ENCODE measurements around the gene CFAP119.
"Not testable (repeated sequence)": the region's sequence is repeated elsewhere in the genome, so short reads cannot be mapped to it uniquely, and the experiment has no call there.

The CFAP119 gene

DNA sequence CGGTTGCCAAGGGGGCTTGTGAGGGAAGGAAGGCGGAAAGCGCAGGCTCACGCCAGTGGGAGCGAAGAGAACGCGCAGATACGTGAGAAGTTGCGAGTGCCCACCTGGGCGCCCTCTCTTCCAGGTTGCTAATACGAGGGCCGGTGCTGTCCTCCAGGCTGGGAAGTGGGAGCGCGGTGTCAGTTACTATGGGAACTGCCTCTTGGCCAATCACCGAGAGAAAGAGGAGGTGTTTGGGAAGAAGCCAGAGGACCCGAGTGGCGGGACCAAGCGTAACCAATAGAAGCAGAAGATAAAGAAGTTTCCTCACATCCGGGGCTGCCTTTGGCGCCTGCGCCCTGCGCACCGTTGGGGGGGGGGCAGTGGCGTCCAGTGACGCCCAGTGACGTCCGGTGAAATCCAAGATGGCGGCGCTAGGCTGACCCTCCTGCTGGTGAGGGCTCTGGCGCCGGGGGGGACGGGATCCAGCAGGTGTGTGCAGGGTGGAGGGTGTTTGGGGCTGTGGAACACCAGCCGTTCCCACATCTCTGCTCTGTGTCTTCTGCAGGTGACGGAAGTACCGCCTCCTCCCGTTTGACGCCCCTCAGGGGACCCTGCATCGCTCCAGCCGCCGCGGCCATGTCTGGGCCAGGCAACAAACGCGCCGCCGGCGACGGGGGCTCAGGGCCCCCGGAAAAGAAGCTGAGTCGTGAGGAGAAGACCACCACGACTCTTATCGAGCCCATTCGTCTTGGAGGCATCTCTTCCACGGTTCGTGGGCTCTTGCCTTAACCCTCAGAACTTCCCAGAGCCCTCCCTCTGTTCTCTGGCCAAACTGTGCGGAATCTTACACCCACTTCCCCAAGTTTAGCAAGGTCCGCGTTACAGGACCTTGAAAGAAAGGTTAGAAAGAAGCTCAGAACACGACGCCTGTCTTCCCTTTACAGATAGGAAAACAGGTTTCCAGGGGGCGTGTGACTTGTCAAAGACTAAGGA is at the start of gene CFAP119, which contains the start of gene RNF40:
CFAP119 (minus strand) TSS at position 135 of the 975 bp plus-strand sequence. CDS start 314 bp downstream, outside the sequence.
RNF40 (plus strand) TSS at position 395 of the 975 bp plus-strand sequence; CDS start at position 619, 224 bp downstream.
- DNase-seq (ENCODE audit: low read depth) = peak; percentile 85

DNA sequence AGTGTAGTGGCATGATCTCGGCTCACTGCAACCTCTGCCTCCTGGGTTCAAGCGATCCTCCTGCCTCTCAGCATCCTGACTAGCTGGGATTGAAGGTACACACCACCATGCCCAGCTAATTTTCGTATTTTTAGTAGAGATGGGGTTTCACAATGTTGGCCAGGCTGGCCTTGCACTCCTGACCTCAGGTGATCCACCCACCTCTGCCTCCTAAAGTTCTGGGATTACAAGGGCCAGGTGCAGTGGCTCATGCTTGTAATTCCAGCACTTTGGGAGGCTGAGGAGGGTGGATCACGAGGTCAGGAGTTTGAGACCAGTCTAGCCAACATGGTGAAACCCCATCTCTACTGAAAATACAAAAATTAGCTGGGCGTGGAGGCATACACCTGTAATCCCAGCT is 47.8 kb upstream of the CFAP119 start:
- DNase-seq (ENCODE audit: low read depth) = not testable (repeated sequence)

DNA sequence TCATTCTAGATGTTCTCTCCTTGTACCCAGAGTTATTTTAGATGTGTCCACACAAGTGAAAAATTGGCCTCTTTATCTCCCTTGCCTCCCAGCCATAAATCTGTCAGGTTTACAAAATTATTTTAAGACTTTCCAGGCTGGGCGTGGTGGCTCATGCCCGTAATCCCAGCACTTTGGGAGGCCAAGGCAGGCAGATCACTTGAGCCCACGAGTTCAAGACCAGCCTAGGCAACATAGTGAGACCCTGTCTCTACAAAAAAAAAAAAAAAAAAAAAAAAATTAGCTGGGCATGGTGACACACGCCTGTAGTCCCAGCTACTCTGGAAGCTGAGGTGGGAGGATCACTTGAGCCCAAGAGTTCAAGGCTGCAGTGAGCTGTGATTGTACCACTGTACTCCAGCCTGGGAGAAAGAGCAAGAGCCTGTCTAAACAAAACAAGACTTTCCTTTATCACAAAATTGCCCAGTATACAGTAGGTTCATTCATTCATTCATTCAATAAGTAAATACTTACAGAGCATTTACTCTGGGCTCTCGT is 47.1 kb upstream of the CFAP119 start:
- DNase-seq (ENCODE audit: low read depth) = not testable (repeated sequence)

DNA sequence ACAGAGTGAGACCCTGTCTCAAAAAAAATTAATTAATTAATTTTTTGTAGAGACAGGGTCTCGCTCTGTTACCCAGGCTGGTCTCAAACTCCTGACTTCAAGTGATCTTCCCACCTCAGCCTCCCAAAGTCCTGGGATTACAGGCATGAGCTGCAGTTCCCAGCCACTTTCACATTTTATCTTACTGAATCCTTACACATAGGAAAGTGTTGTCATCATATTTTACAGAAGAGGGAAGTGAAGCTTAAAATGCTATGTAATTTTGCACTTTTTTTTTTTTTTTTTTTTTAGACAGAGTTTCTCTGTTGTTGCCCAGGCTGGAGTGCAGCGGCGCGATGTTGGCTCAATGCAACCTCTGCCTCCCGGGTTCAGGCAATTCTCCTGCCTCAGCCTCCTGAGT is 46.3 kb upstream of the CFAP119 start:
- no peak for DNase-seq (ENCODE audit: low read depth)

DNA sequence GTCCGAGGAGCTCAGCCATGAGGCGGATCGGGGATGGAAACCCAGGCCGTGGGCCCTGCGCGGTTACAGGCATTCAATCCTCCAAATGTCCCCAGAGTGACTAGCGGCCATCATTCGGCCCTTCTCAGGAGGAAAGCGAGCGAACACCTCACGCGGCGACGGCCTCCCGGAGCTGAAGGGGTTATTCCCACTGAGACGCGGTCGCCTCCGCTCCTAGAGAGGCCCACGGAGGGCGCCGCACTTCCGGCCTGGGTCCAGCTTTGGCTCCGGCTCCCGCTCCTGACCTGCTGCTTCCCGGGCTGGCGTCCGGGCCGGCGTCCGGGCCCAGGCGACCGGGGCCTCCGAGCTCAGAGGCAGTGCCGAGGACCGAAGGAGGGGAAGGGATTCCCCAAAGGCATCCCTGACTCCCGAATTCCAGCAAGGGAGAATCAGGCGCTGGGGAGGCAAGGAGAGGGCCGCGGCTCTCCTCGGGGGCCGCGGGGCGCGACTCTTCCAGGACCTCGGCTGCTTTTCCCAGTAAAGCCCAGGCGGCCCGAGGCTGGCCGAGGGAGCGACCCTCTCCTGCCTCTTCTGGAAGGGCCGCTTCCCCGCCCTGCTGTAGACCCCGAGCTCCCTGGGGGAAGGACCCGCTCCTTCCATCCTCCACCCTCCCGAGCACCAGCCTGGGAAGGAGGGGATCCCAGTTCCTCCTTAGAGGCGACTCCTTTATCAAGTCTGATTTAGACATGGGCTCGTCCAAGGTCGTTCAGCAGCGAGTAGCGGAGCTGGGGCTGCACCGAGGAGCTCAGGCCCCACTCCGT is 43.7 kb upstream of the CFAP119 start:
- DNase-seq (ENCODE audit: low read depth) = peak; percentile 45

DNA sequence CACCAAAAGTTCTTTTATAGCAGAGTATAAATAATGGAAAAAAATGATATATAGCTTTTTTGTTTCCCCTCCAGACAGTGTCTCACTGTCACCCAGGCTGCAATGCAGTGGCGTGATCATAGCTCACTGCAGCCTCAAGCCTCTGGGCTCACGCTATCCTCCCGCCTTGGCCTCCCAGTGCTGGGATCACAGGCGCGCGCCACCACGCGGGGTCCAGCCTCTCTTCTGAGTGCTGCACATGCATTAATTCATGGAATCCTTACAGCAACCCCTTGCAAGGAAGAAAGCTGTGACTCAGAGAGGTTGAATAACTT is 43.2 kb upstream of the CFAP119 start:
- DNase-seq (ENCODE audit: low read depth) = no peak

DNA sequence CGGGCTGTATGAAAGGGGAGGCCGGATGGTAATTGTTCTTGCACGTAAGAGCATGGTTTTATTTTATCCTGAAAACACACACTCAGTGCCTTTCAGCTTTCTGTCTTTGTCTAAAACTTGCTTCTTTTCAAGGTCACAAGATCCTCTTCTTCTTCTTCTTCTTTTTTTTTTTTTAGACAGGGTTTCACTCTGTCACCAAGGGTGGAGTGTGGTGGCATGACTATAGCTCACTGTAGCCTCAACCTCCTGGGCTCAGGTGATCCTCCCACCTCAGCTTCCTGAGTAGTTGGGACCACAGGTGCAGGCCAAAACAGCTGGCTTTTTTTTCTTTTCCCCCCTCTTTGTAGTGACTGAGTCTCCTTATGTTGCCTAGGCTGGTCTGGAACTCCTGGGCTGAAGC is 41.1 kb upstream of the CFAP119 start:
- DNase-seq (ENCODE audit: low read depth) = no peak

DNA sequence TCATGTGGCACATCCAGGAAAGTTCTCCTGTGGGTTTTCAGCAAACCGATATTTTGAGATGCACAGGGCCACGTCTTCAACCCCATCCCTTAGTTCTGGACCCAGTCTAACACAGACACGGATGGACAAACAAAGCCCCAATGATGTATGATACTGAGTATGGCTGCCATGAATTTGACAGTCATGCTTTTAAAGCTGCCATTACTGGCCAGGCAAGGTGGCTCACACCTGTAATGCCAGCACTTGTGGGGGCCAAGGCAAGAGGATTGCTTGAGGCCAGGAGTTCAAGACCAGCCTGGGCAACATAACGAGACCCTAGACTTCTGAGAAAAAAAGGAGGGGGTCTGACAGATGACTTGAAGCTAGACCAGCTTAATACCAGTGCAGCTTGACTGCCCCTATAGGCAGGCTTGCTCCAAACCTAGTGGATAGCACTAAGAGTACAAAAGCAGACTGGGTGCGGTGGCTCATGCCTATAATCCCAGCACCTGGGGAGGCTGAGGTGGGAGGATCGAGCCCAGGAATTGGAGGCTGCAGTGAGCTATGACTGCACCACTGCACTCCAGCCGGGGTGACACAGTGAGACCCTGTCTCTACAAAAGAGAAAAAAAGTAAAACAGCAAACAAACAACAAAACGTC is 35.9 kb upstream of the CFAP119 start:
- DNase-seq (ENCODE audit: low read depth) = no peak

DNA sequence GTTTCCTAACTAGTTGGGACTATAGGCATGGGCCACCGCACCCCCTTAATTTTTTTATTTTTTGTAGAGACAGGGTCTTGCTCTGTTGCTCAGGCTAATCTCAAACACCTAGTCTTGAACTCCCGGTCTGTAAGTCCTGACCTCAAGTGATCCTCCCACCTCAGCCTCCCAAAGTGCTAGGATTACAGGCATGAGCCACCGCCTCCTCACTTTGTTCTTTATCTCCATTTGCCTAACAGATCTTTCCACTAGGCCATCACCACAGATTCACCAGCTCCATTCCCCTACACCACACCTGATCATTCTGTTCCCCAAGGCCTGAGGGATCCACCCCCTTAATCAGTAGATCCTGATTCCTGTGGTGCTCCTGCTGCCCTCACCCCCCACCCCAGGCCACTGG is 32.8 kb upstream of the CFAP119 start:
- DNase-seq (ENCODE audit: low read depth) = no peak

DNA sequence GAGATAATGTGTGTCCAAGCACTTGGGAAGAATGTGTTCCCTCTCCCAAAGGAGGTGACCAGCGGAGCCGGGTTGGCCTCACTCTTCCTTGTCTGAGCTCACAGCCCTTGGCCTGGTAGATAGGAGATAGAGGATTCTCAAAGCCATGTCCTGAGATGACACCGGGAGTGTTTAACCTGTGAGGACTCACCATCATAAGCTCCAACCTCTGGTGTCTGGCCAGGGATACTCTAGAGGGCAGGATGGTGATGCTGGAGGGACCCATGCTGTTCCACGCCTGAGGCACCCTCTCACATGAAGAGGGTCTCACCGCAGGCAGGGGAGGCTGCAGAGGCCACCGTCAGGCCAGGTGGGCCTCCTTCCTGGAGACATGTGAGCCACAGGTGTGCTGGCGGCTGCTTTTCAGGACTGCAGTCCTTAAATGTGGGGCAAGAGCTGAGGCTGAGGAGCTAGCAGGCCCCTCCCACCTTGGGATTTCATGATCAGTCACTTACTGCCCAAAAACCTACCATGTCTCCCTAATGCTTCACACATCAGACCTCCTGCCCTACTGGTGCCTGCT is 31.7 kb upstream of the CFAP119 start:
- no peak for DNase-seq (ENCODE audit: low read depth)

DNA sequence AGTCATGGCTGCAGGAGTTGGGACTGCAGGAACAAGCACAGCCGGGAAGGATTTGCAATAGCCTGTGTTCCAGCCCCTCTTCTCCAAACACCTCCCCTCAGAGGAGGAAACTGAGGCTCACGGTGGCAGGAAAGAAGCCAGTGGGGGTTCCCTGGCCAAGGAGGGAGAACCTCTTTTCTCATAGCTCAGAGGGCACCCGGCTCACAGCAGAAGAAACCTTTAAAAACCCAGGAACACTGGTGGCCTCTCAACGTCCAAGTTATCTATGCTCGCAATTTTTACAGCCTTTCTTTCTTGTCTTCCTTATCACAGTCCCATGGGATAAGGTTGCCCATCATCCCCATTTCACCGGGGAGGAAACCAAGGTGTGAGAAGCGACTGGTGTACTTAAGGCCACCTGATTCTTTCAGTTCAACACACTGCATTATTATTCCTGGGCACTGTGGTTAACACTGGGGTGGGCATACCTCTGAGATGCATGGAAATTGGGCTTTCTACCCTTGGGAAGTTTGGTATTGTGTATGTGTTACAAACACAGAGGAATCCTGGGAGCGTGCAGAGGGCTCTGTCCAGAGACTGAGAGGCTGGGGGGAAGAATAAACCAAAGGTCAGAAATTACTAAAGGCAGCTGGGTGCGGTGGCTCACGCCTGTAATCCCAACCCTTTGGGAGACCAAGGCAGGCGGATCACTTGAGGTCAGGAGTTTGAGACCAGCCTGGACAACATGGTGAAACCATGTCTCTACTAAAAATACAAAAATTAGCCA is 25.9 kb upstream of the CFAP119 start:
- no peak for DNase-seq (ENCODE audit: low read depth)

DNA sequence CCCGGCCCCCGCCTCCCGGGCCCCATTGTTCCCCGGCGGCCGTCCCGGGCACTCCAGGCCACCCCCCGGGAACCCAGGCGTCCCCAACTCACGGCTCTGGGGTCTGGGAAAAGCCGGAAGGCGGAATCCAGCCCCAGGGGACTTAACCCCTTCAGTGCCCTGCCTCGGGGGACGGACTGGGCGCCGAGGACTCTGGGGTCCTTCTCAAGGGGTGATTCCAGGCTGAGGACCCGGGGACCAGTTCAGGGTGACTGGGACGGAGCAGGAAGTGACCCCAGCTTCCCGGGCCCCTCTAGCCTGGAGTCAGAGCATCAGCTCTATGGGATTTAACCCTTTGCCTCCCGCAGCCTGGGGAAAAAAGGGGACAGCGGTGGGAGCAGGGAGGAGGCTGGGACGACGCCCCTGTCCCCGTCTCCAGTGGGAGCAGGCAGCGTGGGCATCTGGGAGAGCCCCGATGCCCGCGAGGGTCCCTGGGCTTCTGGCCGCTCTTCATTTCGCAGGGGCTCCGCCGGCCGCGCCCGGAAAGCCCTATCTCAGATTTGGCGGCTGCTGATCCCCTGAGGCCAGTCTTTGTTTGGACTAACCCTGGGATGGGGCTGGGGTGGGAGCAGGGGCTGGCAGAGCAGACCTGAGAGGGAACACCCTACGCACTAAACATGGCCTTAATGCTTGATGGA is 25.2 kb upstream of the CFAP119 start, which contains the start of gene ZNF629:
ZNF629 (minus strand) TSS at position 270 of the 677 bp plus-strand sequence. CDS start 2,723 bp downstream, outside the sequence.
- DNase-seq (ENCODE audit: low read depth) = no peak

DNA sequence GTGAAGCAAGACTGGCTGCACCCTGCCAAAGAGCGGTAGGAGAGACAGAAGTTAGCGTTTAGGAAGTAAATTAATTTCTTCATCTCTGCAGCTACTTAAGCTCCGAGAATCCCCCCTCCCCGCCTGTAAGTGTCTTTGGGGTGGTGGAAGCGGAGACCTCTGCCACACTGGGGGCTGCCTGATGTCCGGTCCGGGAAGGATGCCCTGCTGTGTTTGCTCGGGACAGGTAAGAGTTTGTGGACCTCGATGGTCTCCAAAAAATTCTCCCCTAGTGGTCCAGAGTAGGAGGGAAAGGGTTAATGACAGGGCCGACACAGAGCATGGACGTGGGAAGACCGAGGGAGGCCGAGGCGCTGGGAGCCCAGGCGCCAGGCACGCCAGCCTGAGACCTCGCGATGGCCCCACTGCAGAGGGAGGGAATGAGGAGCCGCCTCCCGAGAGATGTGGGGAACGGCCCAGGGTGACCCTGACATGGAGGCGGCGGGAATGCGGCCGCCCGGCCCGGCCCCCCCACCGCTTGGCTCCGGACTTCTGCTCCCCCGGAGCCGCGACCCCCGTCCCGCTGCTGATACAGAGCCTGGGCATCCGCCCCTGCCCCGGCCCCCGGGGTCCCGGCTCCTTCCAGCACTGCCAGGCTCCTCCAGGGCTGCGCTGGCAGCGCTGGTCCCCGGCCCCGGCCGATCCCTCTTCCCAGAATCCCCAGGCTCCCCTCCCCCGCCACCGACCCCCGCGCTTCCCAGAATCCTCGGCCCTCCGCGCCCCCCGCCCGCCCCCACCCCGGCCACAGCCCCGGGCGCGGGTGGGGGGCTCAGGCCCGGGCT is 24.5 kb upstream of the CFAP119 start:
- DNase-seq (ENCODE audit: low read depth) = no peak

DNA sequence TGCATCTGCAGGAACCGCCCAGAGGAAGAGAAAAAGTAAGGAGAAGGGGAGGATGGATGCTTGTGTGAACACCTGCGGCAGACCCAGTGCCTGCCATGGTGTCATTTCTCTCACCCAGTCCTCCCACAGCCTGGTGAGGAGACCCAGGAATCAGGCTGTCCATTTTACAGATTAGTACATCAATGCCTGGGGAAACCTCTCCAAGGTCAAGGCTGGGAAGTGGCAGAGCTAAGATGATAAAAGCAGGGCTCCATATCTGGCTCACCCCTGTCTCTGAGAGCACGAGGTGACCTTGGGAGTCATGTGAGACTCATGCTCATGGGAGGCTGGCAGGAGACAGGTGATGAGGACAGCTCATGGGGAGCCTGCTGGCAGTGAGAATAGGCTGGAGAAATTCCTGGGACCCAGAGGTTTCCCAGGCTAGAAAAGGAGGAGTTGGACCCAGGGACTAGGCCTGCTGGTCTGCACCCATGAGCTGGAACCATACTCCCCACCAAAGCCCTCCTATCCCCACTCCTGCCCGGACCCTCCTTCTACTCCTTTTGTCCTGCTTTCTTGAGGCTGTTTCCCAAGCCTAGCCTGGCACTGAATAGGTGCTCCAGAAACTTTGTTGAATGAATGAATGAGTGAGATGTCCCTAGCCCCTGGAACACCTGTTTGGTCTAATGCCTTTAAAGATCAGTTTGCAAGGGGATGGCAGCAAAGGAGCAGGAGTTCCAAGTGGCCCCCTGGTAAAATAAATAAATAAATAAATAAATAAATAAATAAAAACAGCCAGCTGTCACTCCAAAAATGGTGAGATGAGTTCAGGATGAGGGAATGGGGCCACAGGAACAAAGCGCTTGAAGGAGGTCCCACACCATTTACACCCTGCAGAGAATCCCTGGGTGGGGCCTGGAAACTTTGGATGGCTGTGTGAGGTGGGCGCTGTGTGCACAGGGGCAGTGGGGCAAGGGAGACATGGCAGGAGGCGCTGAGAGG is 23.6 kb upstream of the CFAP119 start:
- no peak for DNase-seq (ENCODE audit: low read depth)

DNA sequence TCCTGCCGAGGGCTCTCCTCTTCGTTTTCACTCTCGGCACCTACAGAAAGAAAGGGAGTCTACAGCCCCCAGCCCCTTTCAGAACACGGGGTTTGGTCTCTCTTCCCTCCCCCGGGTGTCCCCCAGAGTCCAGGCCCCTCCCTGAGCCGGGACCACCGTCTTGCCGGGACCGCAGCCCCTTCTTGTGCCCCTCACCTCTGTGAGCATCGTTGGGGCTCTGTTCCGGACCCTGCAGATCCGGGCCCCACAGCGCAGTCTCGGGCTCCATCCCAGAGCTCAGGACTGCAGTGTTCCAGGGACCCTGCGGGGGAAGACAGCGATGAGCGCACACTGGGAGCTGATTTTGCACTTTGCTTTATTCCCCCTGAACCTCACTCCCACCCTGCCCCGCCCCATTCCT is 22.4 kb upstream of the CFAP119 start:
- DNase-seq (ENCODE audit: low read depth) = no peak

DNA sequence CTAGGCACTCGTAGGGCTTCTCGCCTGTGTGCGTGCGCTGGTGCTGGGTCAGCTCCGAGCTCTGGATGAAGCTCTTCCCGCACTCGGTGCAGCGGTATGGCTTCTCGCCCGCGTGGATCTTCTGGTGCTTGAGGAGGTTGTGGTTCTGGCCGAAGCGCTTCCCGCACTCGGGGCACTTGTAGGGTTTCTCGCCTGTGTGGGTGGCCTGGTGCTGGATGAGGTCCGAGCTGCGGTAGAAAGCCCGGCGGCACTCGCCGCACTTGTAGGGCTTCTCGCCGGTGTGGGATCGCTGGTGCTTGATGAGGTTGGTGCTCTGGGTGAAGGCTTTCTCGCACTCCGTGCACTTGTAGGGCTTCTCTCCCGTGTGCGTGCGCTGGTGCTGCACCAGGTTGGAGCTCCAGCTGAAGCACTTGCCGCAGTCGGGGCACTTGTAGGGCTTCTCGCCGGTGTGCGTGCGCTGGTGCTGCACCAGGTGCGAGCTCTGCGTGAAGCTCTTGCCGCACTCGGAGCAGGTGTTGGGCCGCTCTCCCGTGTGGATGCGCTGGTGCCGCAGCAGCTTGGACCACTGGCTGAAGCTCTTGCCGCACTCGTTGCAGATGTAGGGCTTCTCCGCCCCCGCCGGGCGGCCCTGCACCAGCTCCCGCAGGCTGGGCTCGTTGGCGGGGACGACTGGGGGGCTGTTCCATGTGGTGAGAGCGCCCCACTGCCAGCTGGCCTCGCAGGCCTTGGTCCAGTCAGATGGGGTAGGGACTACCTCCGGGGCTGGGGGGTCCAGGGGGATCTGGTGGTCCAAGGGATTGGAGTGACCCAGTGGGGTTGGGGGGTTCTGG is 21.6 kb upstream of the CFAP119 start:
- DNase-seq (ENCODE audit: low read depth) = no peak

Measured in activated gamma-delta T cell treated with anti-CD3 and anti-CD28 coated beads, Interleukin-2, amount 50 U/mL, for 16 hours (primary cell).